Activated CD4-positive, alpha-beta T cell treated with anti-CD3 and anti-CD28 coated beads for 36 hours (primary cell): Measurements from ENCODE around the gene AEBP1. TPM values are rescaled to one million over a fixed set of nuclear protein-coding genes. Genes with fewer than 3 reads are reported as not detected.
A peak's percentile ranks its signal among the peaks of the same experiment; 100 is the strongest.

Experiments
- ATAC-seq: fragments of 200-7000 bp; cut with Tn5 transposase; one replicate; pipeline ENCODE4 v1.10.0; 2021; ENCODE audit warnings: mild to moderate bottlenecking, moderate library complexity
- CTCF ChIA-PET: fragments of 350-600 bp; sonication (Branson Sonifier 250); formaldehyde crosslinking; loops from one replicate; lab custom pipeline; 2021; ENCODE audit warnings: antibody characterized with exemption; lab: Charles Lee
- POLR2A ChIA-PET: fragments of 350-600 bp; sonication (Branson Sonifier 250); formaldehyde crosslinking; loops from one replicate; lab custom pipeline; 2021; ENCODE audit warnings: antibody characterized with exemption, inconsistent platforms; lab: Charles Lee
- DNase-seq: peaks from one replicate; pipeline ENCODE4 v3.0.0-alpha.2; 2020
- H3K27ac Mint-ChIP-seq: one replicate; pipeline ENCODE4 v1.8.0; 2021; ENCODE audit warnings: mixed read lengths
- H3K27me3 Mint-ChIP-seq: one replicate; pipeline ENCODE4 v1.8.0; 2021; ENCODE audit warnings: mixed read lengths
- H3K36me3 Mint-ChIP-seq: one replicate; pipeline ENCODE4 v1.8.0; 2021; ENCODE audit warnings: low read depth, mixed read lengths
- H3K4me1 Mint-ChIP-seq: one replicate; pipeline ENCODE4 v1.8.0; 2021; ENCODE audit warnings: mixed read lengths
- H3K4me3 Mint-ChIP-seq: one replicate; pipeline ENCODE4 v1.8.0; 2021; ENCODE audit warnings: mild to moderate bottlenecking, moderate library complexity, mixed read lengths
- H3K9me3 Mint-ChIP-seq: one replicate; pipeline ENCODE4 v1.8.0; 2021; ENCODE audit warnings: low read depth, mixed read lengths
- intact Hi-C, 2 experiments: fragments of 100-400 bp; cut with DNase I in 1 of 2; cut with micrococcal nuclease in 1 of 2; formaldehyde crosslinking; loops; one replicate each; pipeline versions ENCODE4 v1.14.2 to v1.15.1; 2022 to 2024; cut with DNase I, micrococcal nuclease
- total RNA-seq, 2 experiments: library from RNA; stranded (reverse); gene quantifications; one replicate each; pipeline ENCODE4 v1.2.3, GENCODE V29; 2021

AEBP1 gene
- total RNA-seq, 2 experiments from 2014 or later: 18.2 to 18.3 TPM

DNA sequence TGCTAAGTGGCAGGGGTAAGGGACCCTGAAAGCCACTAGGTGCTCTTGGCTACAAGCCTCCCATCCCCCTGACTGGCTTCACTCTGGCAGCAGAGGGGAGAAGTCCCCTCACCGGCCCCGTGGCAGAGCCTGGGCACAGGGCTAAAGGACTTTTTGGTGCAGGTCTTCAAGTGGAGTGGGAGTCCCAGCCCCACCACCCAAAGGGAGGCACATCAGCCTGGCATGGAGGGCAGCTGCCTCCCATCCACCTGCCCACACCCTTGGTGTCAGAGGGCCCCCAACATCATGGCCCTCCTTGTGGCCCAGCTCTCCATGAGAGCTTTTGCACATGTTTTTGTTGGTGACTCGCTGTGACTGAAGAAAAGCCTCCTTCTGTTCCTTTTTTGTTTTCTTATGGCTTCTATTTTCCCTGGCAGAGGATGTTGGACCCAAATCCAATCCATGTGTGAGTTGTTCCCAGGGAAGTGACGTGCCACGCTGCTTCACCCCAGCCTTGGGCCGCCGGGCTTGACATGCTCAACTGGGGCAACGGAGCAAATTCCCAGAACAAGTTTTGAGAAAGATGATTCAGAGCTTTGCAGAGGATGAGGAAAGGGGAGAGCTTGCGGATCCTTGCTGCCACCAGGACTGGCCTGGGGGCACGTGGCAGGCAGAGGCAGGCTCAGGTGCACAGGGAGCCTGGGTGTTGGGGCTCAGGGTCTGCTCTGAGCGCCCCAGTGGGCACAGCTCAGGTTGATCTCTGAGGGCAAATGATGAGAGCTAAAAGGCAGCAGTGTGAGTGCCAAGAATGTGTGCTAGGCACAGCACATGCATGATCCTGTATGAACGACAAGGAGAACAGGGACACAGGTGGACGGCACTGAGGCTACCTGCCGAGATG is 1.9 kb upstream of the AEBP1 start:
- Mint-ChIP-seq H3K27ac (no peak overlapping the region), H3K4me1 (peaks cover 18% of the 10 kb centered on the region), H3K9me3 (no peaks in the 10 kb centered on the region), H3K4me3 (no peak overlapping the region), H3K27me3 (peaks cover 4% of the 10 kb centered on the region), H3K36me3 (peaks cover 3% of the 10 kb centered on the region)
- ChIA-PET CTCF (interaction anchor here (1.3 kb wide), 1 partner anchor 24 kb away, joined by 3 read pairs; no protein-coding TSS in a partner anchor), POLR2A (no interaction called here)
- intact Hi-C loops: no loop called here
- ATAC-seq: no peak
- no peak for DNase-seq

GRCh38 chr7:44102846-44103565 is 1.1 kb upstream of the AEBP1 start:
- intact Hi-C loops: no loop called here
- ChIA-PET CTCF (interaction anchor here (1.3 kb wide), 1 partner anchor 23 kb away, joined by 3 read pairs; no protein-coding TSS in a partner anchor), POLR2A (no interaction called here)
- Mint-ChIP-seq H3K4me1 (peaks cover 12% of the 10 kb centered on the region), H3K27me3 (peaks cover 4% of the 10 kb centered on the region), H3K27ac (no peak overlapping the region), H3K36me3 (peaks cover 3% of the 10 kb centered on the region), H3K4me3 (peak overlapping the region; percentile 58), H3K9me3 (no peaks in the 10 kb centered on the region)
- DNase-seq: no peak
- no peak for ATAC-seq

DNA sequence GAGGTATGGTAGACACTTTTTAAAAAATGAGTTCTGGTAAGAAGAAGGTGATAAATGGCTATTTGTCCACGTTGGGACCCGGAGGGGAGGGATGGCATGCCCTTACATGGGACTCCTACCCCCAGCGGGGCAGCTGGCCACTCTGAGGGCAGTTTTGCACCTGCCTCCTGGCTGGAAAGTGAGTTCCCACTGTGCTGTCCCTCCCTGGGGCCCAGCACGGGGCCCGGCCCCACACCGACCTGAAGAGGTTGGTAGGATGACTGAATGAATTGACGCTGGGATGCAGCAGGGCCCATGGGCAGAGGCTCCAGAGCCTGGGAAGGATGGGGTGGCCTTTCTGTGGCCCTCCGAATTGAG is 601 bp upstream of the AEBP1 start:
- H3K4me3 Mint-ChIP-seq: peak overlapping the region; percentile 58
- DNase-seq: no peak
- H3K4me1 Mint-ChIP-seq: peaks cover 12% of the 10 kb centered on the region
- H3K27ac Mint-ChIP-seq: no peak overlapping the region
- H3K27me3 Mint-ChIP-seq: peaks cover 4% of the 10 kb centered on the region
- no peaks in the 10 kb centered on the region for H3K9me3 Mint-ChIP-seq
- intact Hi-C loops: no loop called here
- ChIA-PET POLR2A (no interaction called here), CTCF (interaction anchor here (1.3 kb wide), 1 partner anchor 22 kb away, joined by 3 read pairs; no protein-coding TSS in a partner anchor)
- ATAC-seq: no peak
- peaks cover 3% of the 10 kb centered on the region for H3K36me3 Mint-ChIP-seq

DNA sequence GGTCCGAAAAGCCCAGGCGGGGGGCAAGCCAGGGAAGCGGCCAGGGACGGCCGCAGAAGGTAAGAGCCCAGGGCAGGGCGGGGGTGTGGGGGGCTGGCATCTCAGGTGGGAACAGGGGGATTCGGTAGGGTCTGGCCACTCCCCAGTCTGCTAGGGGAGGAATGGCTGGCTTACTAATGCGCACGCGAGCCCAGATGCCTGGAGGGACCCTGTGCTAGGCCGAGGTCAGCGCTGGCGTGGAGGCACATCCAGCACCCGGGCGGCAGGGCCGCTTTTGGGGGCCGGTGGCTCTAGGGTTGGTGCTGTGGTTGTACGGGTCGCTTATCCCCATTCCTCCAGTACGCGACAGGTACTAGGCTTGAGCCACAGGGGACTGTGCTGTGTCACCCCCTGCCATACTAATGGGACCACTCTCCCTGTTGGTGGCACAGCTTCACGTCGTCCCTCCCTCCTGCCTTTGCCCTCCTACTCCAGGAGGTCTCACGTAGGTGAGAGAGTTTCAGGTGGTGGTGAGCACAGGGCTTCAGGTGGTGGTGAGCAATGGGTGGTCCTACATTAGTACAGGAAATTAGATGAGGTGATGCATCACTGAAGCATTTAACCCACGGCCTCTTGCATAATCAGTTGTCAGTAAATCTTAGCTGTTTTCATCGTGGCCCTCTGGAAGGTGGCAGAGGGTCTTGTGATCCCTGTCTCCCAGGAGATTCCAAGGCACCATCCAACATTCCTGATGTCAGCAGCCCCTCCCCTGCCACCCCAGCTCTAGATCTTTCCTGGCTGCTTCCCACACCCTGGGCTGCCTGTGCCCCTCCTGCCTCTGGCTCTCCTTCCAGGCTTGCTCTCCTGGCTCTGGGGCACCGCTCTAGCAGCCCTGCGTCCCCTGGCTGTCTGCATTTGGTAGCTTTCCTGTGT is 971 bp downstream of the AEBP1 start:
- Mint-ChIP-seq H3K4me3 (peak overlapping the region; percentile 76), H3K9me3 (no peaks in the 10 kb centered on the region), H3K36me3 (peaks cover 3% of the 10 kb centered on the region), H3K27me3 (peaks cover 4% of the 10 kb centered on the region), H3K4me1 (peaks cover 12% of the 10 kb centered on the region), H3K27ac (peak overlapping the region; percentile 43)
- intact Hi-C loops: loop anchor here in 1 of 2 experiments (1.0 to 2.0 kb wide), 2 partner anchors 18 to 22 kb away; partner anchors contain the start of genes POLD2 and POLM
- peak; percentile 36 for DNase-seq
- ChIA-PET CTCF (interaction anchor here (0.6 kb wide), 2 partner anchors 89 to 379 kb away, joined by 3 read pairs; no protein-coding TSS in a partner anchor), POLR2A (no interaction called here)
- ATAC-seq: peak; percentile 39

DNA sequence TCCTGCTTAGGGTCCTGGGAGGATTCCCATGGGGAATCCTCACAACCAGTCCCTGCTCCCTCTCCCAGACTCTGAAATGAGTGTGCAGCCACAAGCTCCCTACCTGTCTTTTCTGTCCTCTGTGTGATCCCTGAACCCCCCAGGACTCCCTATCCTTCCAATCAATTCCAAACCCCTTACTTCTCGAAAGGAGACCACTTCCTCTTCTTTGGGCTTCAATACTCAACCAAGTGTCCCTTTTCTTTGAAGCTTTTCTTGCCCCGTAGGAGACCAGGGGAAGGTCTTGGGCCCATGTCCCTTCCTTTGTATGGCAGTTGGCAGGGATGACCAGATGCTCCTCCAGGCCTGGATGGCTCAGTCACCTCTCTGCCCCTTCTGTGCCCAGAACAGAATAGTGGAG is 1.7 kb downstream of the AEBP1 start:
- ATAC-seq: no peak
- Mint-ChIP-seq H3K36me3 (peaks cover 3% of the 10 kb centered on the region), H3K4me3 (peak overlapping the region; percentile 76), H3K9me3 (no peaks in the 10 kb centered on the region), H3K27me3 (peaks cover 4% of the 10 kb centered on the region), H3K27ac (no peak overlapping the region), H3K4me1 (peaks cover 12% of the 10 kb centered on the region)
- no peak for DNase-seq
- CTCF ChIA-PET: no interaction called here
- POLR2A ChIA-PET: no interaction called here
- intact Hi-C loops: loop anchor here in 1 of 2 experiments (2.0 kb wide), 1 partner anchor 23 kb away; the partner anchor contains the start of gene POLM

GRCh38 chr7:44106311-44107065 is 2.3 kb downstream of the AEBP1 start:
- Mint-ChIP-seq H3K4me3 (no peak overlapping the region), H3K27ac (no peak overlapping the region), H3K27me3 (peaks cover 4% of the 10 kb centered on the region), H3K9me3 (no peaks in the 10 kb centered on the region), H3K36me3 (peaks cover 3% of the 10 kb centered on the region), H3K4me1 (peaks cover 12% of the 10 kb centered on the region)
- ATAC-seq (no peak), DNase-seq (no peak)
- CTCF ChIA-PET: interaction anchor here (0.7 kb wide), 1 partner anchor 19 kb away, joined by 4 read pairs; no protein-coding TSS in a partner anchor
- POLR2A ChIA-PET: no interaction called here
- intact Hi-C loops: no loop called here

GRCh38 chr7:44107116-44107960 is 3.2 kb downstream of the AEBP1 start:
- Mint-ChIP-seq H3K27ac (no peak overlapping the region), H3K9me3 (no peaks in the 10 kb centered on the region), H3K4me1 (peaks cover 12% of the 10 kb centered on the region), H3K36me3 (peaks cover 11% of the 10 kb centered on the region), H3K4me3 (no peak overlapping the region), H3K27me3 (peaks cover 4% of the 10 kb centered on the region)
- CTCF ChIA-PET: no interaction called here
- no peak for ATAC-seq
- intact Hi-C loops: no loop called here
- POLR2A ChIA-PET: no interaction called here
- no peak for DNase-seq

- intact Hi-C loops: no loop called here
- ChIA-PET POLR2A (no interaction called here), CTCF (no interaction called here)
- Mint-ChIP-seq H3K4me3 (no peak overlapping the region), H3K27ac (no peak overlapping the region), H3K9me3 (no peaks in the 10 kb centered on the region), H3K4me1 (peaks cover 12% of the 10 kb centered on the region), H3K36me3 (peaks cover 17% of the 10 kb centered on the region), H3K27me3 (peaks cover 2% of the 10 kb centered on the region)
- DNase-seq (no peak), ATAC-seq (no peak)
Observed at GRCh38 chr7:44107961-44108767, 4.0 kb downstream of the AEBP1 start.
